HepG2 (cell line): ENCODE measurements around the gene GTF3A. TPM values are rescaled to one million over a fixed set of nuclear protein-coding genes. Genes with fewer than 3 reads are reported as not detected.

ENCODE experiments used
- ATAC-seq: fragments of 200-7000 bp; cut with Tn5 transposase; 3 replicates; pipeline ENCODE4 v1.9.1; 2020; ENCODE audit warnings: mild to moderate bottlenecking, moderate library complexity
- BruUV-seq: library from RNA; stranded (reverse); fragments of 400-500 nt; replicated peaks from 2 replicates; lab custom pipeline; 2021; lab: Mats Ljungman, UMichigan
- CTCF ChIA-PET: fragments of 300-600 bp; formaldehyde crosslinking; extraction: SDS; loops from one replicate; lab custom pipeline; 2021; ENCODE audit warnings: low total read pairs, inconsistent platforms, low intra/inter-chr PET ratio; lab: Yijun Ruan, JAX
- POLR2A ChIA-PET: fragments of 350-600 bp; sonication (Branson Sonifier 250); formaldehyde crosslinking; loops from one replicate; lab custom pipeline; 2020; ENCODE audit warnings: antibody characterized with exemption, inconsistent platforms; lab: Yijun Ruan, JAX
- DNase-seq: peaks from one replicate; pipeline ENCODE4 v3.0.0-alpha.2; 2015; ENCODE audit warnings: low spot score
- FAIRE-seq: peaks from 3 replicates; lab custom pipeline; 2011; peaks lifted over from hg19 to GRCh38; lab: Jason Lieb, UNC
- H2AFZ ChIP-seq: one replicate; pipeline ENCODE4 v1.6.1; 2011; ENCODE audit warnings: low read length, inconsistent platforms
- H3K27ac ChIP-seq: fragments of 300-600 bp; 3 replicates; pipeline ENCODE4 v1.8.0; 2011; ENCODE audit warnings: mixed run types, mild to moderate bottlenecking, mixed read lengths, low read length, inconsistent platforms; ENCODE audit not compliant: insufficient read depth; ENCODE audit errors: extremely low read length
- H3K27me3 ChIP-seq, 2 experiments: fragments of 200-600 bp in 1 of 2; 2 replicates in 1 of 2; 3 replicates in 1 of 2; pipeline versions ENCODE4 v1.6.0 to v1.8.0; 2011; ENCODE audit warnings: low read length in 2 of 2, mild to moderate bottlenecking in 2 of 2, moderate library complexity in 2 of 2, inconsistent platforms in 1 of 2; ENCODE audit not compliant: insufficient read depth in 2 of 2, control insufficient read depth in 1 of 2
- H3K36me3 ChIP-seq, 2 experiments: fragments of 200-600 bp in 1 of 2; replicated peaks in 1 of 2; 2 replicates in 1 of 2; 3 replicates in 1 of 2; pipeline versions ENCODE4 v1.5.1 to v1.8.0; 2011; ENCODE audit warnings: low read length in 2 of 2, inconsistent platforms in 1 of 2; ENCODE audit not compliant: insufficient read depth in 2 of 2, control insufficient read depth in 1 of 2
- H3K4me1 ChIP-seq: 2 replicates; pipeline ENCODE4 v1.5.1; 2012; ENCODE audit warnings: low read length, inconsistent platforms; ENCODE audit not compliant: insufficient read depth
- H3K4me2 ChIP-seq: 2 replicates; pipeline ENCODE4 v1.6.0; 2011; ENCODE audit warnings: low read depth, low read length, inconsistent platforms
- H3K4me3 ChIP-seq, 3 experiments: fragments of 200-600 bp in 1 of 3; sonication (generic), shearing (Covaris generic) in 1 of 3; replicated peaks in 1 of 3; 2 replicates each; pipeline ENCODE4 v1.5.1; 2011 to 2016; ENCODE audit warnings: low read length in 3 of 3, inconsistent platforms in 2 of 3, low read depth in 2 of 3, mild to moderate bottlenecking in 2 of 3, control low read depth in 1 of 3, mixed read lengths in 1 of 3; ENCODE audit not compliant: insufficient read depth in 1 of 3
- H3K79me2 ChIP-seq: one replicate; pipeline ENCODE4 v1.6.1; 2011; ENCODE audit warnings: low read length, inconsistent platforms; ENCODE audit not compliant: insufficient read depth
- H3K9ac ChIP-seq: 2 replicates; pipeline ENCODE4 v1.6.0; 2011; ENCODE audit warnings: mild to moderate bottlenecking, low read depth, low read length, inconsistent platforms; ENCODE audit not compliant: insufficient read depth
- H3K9me3 ChIP-seq: 2 replicates; pipeline ENCODE4 v1.5.1; 2012; ENCODE audit warnings: mild to moderate bottlenecking, low read length
- H4K20me1 ChIP-seq: 2 replicates; pipeline ENCODE4 v1.6.0; 2011; ENCODE audit warnings: inconsistent platforms, mild to moderate bottlenecking, low read length, moderate library complexity; ENCODE audit not compliant: insufficient read depth
- ZNF737 ChIP-seq: sonication (generic); formaldehyde crosslinking; IDR thresholded peaks from 2 replicates; pipeline ENCODE4 v1.5.0; 2020; ENCODE audit warnings: missing genetic modification reagents, mild to moderate bottlenecking, borderline replicate concordance
- ZNF780A ChIP-seq: sonication (generic); formaldehyde crosslinking; IDR thresholded peaks from 2 replicates; pipeline ENCODE4 v1.8.0; 2022; ENCODE audit warnings: mild to moderate bottlenecking, missing genetic modification reagents, moderate library complexity
- WGBS: methylation state at CpG from one replicate; pipeline ENCODE4 v1.1.6; 2017; ENCODE audit warnings: low lambda C conversion rate; 5-methylcytosine and 5-hydroxymethylcytosine counted together
- in situ Hi-C: cut with HindIII; loops from 2 replicates; pipeline ENCODE4 v1.10.0; 2017; ENCODE audit warnings: low pct_unique_long_range_greater_than_20kb; ENCODE audit not compliant: extremely low pct_ligation_motif_present
- intact Hi-C: fragments of 100-400 bp; cut with micrococcal nuclease; formaldehyde crosslinking; loops from one replicate; pipeline ENCODE4 v1.10.0; 2022; ENCODE audit not compliant: unreplicated experiment
- polyA plus RNA-seq, 8 experiments: library from polyadenylated mRNA; depleted of rRNA in 3 of 8; stranded (reverse) in 7 of 8; unstranded in 1 of 8; fragments of >200 nt; fragmentation: Illumina TruSeq in 4 of 8; extraction: Trizol in 4 of 8; gene quantifications; 2 replicates each; pipeline versions ENCODE4 v1.2.1 to v1.2.3, GENCODE V29; 2011 to 2016; ENCODE audit warnings: low read depth in 4 of 8, missing spikeins in 1 of 8, mixed read lengths in 1 of 8; ENCODE audit not compliant: insufficient read depth in 1 of 8
- total RNA-seq, 5 experiments: library from RNA; depleted of rRNA; stranded (reverse); fragments of >200 nt; fragmentation: Illumina TruSeq; extraction: Trizol; gene quantifications; 2 replicates each; pipeline ENCODE4 v1.2.3, GENCODE V29; 2016; ENCODE audit warnings: low read depth in 1 of 5
- TF ChIP-seq, protein P1 (sequence below): sonication (generic); formaldehyde crosslinking; IDR thresholded peaks from 2 replicates; pipeline ENCODE4 v1.5.0; 2020; ENCODE audit warnings: missing genetic modification reagents

GTF3A gene
- total and polyA plus RNA-seq, 2 of the 13 experiments (the other 11 are each of a cell fraction or from before 2014, with no cell fraction given): 42.1 to 176 TPM

DNA sequence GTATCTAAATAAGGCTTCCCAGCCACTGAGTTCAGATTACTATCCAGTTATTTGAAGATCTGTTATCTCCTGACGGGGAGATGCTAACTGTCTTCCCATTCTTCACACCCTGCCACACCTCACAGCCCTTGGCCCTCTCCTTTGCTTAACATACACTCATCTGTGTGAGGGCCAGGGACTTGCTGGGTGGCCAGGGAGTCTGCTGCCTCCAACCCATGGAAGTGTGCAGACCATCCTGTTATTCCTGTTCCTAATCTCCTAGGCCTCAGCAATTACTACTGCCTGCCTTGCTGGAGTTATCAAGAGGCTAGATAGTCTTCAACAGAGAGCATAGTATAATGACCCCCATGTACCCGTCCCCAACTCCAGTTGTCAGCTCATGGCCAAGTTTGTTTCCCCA, 36.2 kb upstream of the GTF3A start:
- intact Hi-C loops: no loop called here
- POLR2A ChIA-PET: no interaction called here
- DNase-seq: no peak
- peaks cover 28% of the 10 kb centered on the region for H3K4me1 ChIP-seq
- H3K4me3 ChIP-seq: no peak overlapping the region
- no peaks in the 10 kb centered on the region for H3K9me3 ChIP-seq
- in situ Hi-C loops: no loop called here
- H3K36me3 ChIP-seq: no peaks in the 10 kb centered on the region
- CTCF ChIA-PET: no interaction called here
- no peak for FAIRE-seq
- H3K79me2 ChIP-seq: no peaks in the 10 kb centered on the region
- H3K27me3 ChIP-seq: no peaks in the 10 kb centered on the region; a peak in 1 of 5 replicates
- H2AFZ ChIP-seq: no peak overlapping the region
- WGBS: 93% methylated on average over 2 of the region's 2 CpGs
- no peak overlapping the region for H3K4me2 ChIP-seq
- no peak overlapping the region for H3K27ac ChIP-seq
- BruUV-seq: no TSS peak
- H3K9ac ChIP-seq: no peak overlapping the region
- H4K20me1 ChIP-seq: no peaks in the 10 kb centered on the region
- no peak for ATAC-seq
- TF ChIP-seq ZNF780A (CRISPR knock-in tag): no peak
- TF ChIP-seq ZNF737 (CRISPR knock-in tag): no peak
- TF ChIP-seq, all 625 proteins: peak for 0

DNA sequence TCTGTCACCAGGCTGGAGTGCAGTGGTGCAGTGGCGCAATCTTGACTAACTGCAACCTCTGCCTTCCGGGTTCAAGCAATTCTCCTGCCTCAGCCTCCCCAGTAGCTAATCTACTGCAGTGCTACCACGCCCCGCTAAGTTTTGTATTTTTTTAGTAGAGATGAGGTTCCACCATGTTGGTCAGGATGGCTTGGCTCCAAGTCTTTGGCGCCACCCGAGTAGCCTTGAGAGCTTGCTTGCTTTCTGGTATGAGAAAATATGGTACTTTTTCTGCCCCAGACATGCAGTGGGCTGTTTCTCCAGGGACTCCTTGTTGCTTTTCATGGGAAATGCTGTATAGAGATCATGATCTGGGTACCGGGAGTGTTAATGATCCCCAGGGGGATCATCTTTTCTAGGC, 34.5 kb upstream of the GTF3A start:
- H3K4me1 ChIP-seq: peaks cover 15% of the 10 kb centered on the region
- in situ Hi-C loops: no loop called here
- no peaks in the 10 kb centered on the region for H4K20me1 ChIP-seq
- no peak overlapping the region for H3K9ac ChIP-seq
- DNase-seq (no peak), ATAC-seq (no peak)
- ChIA-PET POLR2A (no interaction called here), CTCF (no interaction called here)
- no peak overlapping the region for H2AFZ ChIP-seq
- no peaks in the 10 kb centered on the region for H3K79me2 ChIP-seq
- intact Hi-C loops: no loop called here
- H3K27ac ChIP-seq: no peak overlapping the region
- no peak overlapping the region for H3K4me3 ChIP-seq
- H3K27me3 ChIP-seq: no peaks in the 10 kb centered on the region; a peak in 1 of 5 replicates
- TF ChIP-seq, protein P1, sequence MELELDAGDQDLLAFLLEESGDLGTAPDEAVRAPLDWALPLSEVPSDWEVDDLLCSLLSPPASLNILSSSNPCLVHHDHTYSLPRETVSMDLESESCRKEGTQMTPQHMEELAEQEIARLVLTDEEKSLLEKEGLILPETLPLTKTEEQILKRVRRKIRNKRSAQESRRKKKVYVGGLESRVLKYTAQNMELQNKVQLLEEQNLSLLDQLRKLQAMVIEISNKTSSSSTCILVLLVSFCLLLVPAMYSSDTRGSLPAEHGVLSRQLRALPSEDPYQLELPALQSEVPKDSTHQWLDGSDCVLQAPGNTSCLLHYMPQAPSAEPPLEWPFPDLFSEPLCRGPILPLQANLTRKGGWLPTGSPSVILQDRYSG (CRISPR knock-in tag): no peak
- TF ChIP-seq, all 625 proteins: peak for 0
- Histone ChIP-seq H3K9me3 (no peaks in the 10 kb centered on the region), H3K36me3 (no peaks in the 10 kb centered on the region), H3K4me2 (no peak overlapping the region)
- no peak for FAIRE-seq
- no TSS peak for BruUV-seq
- WGBS: 80% methylated on average over 7 of the region's 7 CpGs
